HG03575 (cell line): ENCODE measurements around the gene LYRM7.
"Not testable (repeated sequence)": the region's sequence is repeated elsewhere in the genome, so short reads cannot be mapped to it uniquely, and the experiment has no call there.

Experiments
- ATAC-seq: cut with Tn5 transposase; IDR thresholded peaks from one replicate; pipeline ENCODE4 v1.9.1; 2021; ENCODE audit not compliant: unreplicated experiment, insufficient number of reproducible peaks, low FRiP score; ENCODE audit errors: extremely low read depth

Gene LYRM7

GRCh38 chr5:131246504-131246903 is 75.8 kb downstream of the LYRM7 start:
- no peak for ATAC-seq

- no peak for ATAC-seq
Measured at GRCh38 chr5:131250751-131251475, 80.2 kb downstream of the LYRM7 start.

- ATAC-seq, result peak; percentile 60
Measured at GRCh38 chr5:131252824-131253171, 82.1 kb downstream of the LYRM7 start.

- ATAC-seq, result not testable (repeated sequence)
Measured at GRCh38 chr5:131254025-131254424, 83.3 kb downstream of the LYRM7 start.

- no peak for ATAC-seq
Measured at GRCh38 chr5:131254741-131255140, 84.0 kb downstream of the LYRM7 start.
